ENCODE results near the gene PTPRN2.

GRCh38 chr7:158381956-158382355 lies 205.7 kb downstream of the PTPRN2 start:
- TF ChIP-seq CTCF (conservative IDR thresholded peaks at IDR 0.05; ENCODE audit: low read length) (no peak), EZH2phosphoT487 (IDR thresholded peaks at IDR 0.05; ENCODE audit: borderline replicate concordance, low read depth, low read length) (no peak)

Measured in OCI-LY7 (cell line).